WTC11 (cell line): ENCODE measurements around the gene MBD6. TPM values are rescaled to one million over a fixed set of nuclear protein-coding genes. Genes with fewer than 3 reads are reported as not detected.

Experiments used
- ATAC-seq: fragments of 200-7000 bp; cut with Tn5 transposase; 2 replicates; pipeline ENCODE4 v1.10.0; 2021; ENCODE audit warnings: mild to moderate bottlenecking, moderate library complexity
- CTCF ChIA-PET: fragments of 300-600 bp; sonication (Branson Sonifier 250); formaldehyde crosslinking; loops from one replicate; lab custom pipeline; 2021; ENCODE audit warnings: antibody characterized with exemption; lab: Charles Lee
- POLR2A ChIA-PET: fragments of 350-600 bp; sonication (Branson Sonifier 250); formaldehyde crosslinking; loops from one replicate; lab custom pipeline; 2021; ENCODE audit warnings: antibody characterized with exemption; lab: Charles Lee
- DNase-seq: peaks from one replicate; pipeline ENCODE4 v3.0.0; 2021; ENCODE audit warnings: low spot score
- H3K27ac Mint-ChIP-seq: 2 replicates; pipeline ENCODE4 v1.8.0; 2021; ENCODE audit warnings: mixed read lengths
- H3K27me3 Mint-ChIP-seq: 2 replicates; pipeline ENCODE4 v1.8.0; 2021; ENCODE audit warnings: low read depth, mild to moderate bottlenecking, moderate library complexity, mixed read lengths
- H3K36me3 Mint-ChIP-seq: 2 replicates; pipeline ENCODE4 v1.8.0; 2021; ENCODE audit warnings: mixed read lengths
- H3K4me1 Mint-ChIP-seq: 2 replicates; pipeline ENCODE4 v1.8.0; 2022; ENCODE audit warnings: mixed read lengths
- H3K4me3 Mint-ChIP-seq: 2 replicates; pipeline ENCODE4 v1.8.0; 2021; ENCODE audit warnings: mild to moderate bottlenecking, moderate library complexity, mixed read lengths
- H3K9me3 Mint-ChIP-seq: 2 replicates; pipeline ENCODE4 v1.8.0; 2021; ENCODE audit warnings: mixed read lengths
- ATF1 ChIP-seq: sonication (generic); formaldehyde crosslinking; IDR thresholded peaks from 2 replicates; pipeline ENCODE4 v1.8.1; 2023; ENCODE audit warnings: mild to moderate bottlenecking, moderate library complexity, missing genetic modification reagents
- CBFB ChIP-seq: sonication (generic); formaldehyde crosslinking; IDR thresholded peaks from 2 replicates; pipeline ENCODE4 v1.8.1; 2022; ENCODE audit warnings: mild to moderate bottlenecking, low read depth, missing genetic modification reagents
- CREM ChIP-seq: sonication (generic); formaldehyde crosslinking; IDR thresholded peaks from 2 replicates; pipeline ENCODE4 v1.8.1; 2022; ENCODE audit warnings: mild to moderate bottlenecking, missing genetic modification reagents, moderate library complexity
- E2F5 ChIP-seq: sonication (generic); formaldehyde crosslinking; IDR thresholded peaks from 2 replicates; pipeline ENCODE4 v1.8.1; 2022; ENCODE audit warnings: mild to moderate bottlenecking, moderate library complexity, missing genetic modification reagents
- EMX1 ChIP-seq: fragments of 250-450 bp; sonication (Bioruptor Pico); IDR thresholded peaks from 2 replicates; pipeline ENCODE4 v1.8.0; 2021; ENCODE audit warnings: mild to moderate bottlenecking
- ETV6 ChIP-seq: sonication (generic); formaldehyde crosslinking; IDR thresholded peaks from 2 replicates; pipeline ENCODE4 v1.8.1; 2022; ENCODE audit warnings: mild to moderate bottlenecking, missing genetic modification reagents
- JAZF1 ChIP-seq: fragments of 250-450 bp; sonication (Bioruptor Pico); IDR thresholded peaks from 2 replicates; pipeline ENCODE4 v1.9.0; 2021; ENCODE audit warnings: moderate library complexity, mild to moderate bottlenecking, inconsistent platforms
- KAT7 ChIP-seq: sonication (generic); formaldehyde crosslinking; IDR thresholded peaks from 2 replicates; pipeline ENCODE4 v1.8.1; 2023; ENCODE audit warnings: missing genetic modification reagents, mild to moderate bottlenecking, borderline replicate concordance
- NFE2L1 ChIP-seq: sonication (generic); formaldehyde crosslinking; IDR thresholded peaks from 2 replicates; pipeline ENCODE4 v1.8.1; 2023; ENCODE audit warnings: missing genetic modification reagents
- NR1H2 ChIP-seq: sonication (generic); formaldehyde crosslinking; IDR thresholded peaks from 2 replicates; pipeline ENCODE4 v1.9.0; 2021; ENCODE audit warnings: mild to moderate bottlenecking, moderate library complexity, missing genetic modification reagents
- PREB ChIP-seq: sonication (generic); formaldehyde crosslinking; IDR thresholded peaks from 2 replicates; pipeline ENCODE4 v1.8.1; 2022; ENCODE audit warnings: mild to moderate bottlenecking, missing genetic modification reagents, moderate library complexity, borderline replicate concordance
- TCF7 ChIP-seq: sonication (generic); formaldehyde crosslinking; IDR thresholded peaks from 2 replicates; pipeline ENCODE4 v1.8.0; 2022; ENCODE audit warnings: mild to moderate bottlenecking, low read depth, missing genetic modification reagents, moderate library complexity
- USF1 ChIP-seq: sonication (generic); formaldehyde crosslinking; IDR thresholded peaks from 2 replicates; pipeline ENCODE4 v1.8.0; 2022; ENCODE audit warnings: mild to moderate bottlenecking, missing genetic modification reagents
- USF2 ChIP-seq: sonication (generic); formaldehyde crosslinking; IDR thresholded peaks from 2 replicates; pipeline ENCODE4 v1.8.1; 2023; ENCODE audit warnings: mild to moderate bottlenecking, missing genetic modification reagents, moderate library complexity
- ZBTB43 ChIP-seq: sonication (generic); formaldehyde crosslinking; IDR thresholded peaks from 2 replicates; pipeline ENCODE4 v1.8.1; 2023; ENCODE audit warnings: mild to moderate bottlenecking, missing genetic modification reagents
- ZNF219 ChIP-seq: sonication (generic); formaldehyde crosslinking; IDR thresholded peaks from 2 replicates; pipeline ENCODE4 v1.8.0; 2023; ENCODE audit warnings: missing genetic modification reagents, mild to moderate bottlenecking, borderline replicate concordance
- ZNF317 ChIP-seq: sonication (generic); formaldehyde crosslinking; IDR thresholded peaks from 2 replicates; pipeline ENCODE4 v1.8.1; 2023; ENCODE audit warnings: low read depth, mild to moderate bottlenecking, moderate library complexity, missing genetic modification reagents, borderline replicate concordance
- ZNF396 ChIP-seq: fragments of 250-450 bp; sonication (Bioruptor Pico); IDR thresholded peaks from 2 replicates; pipeline ENCODE4 v1.8.0; 2021; ENCODE audit warnings: mild to moderate bottlenecking, moderate library complexity, borderline replicate concordance
- ZNF416 ChIP-seq: fragments of 250-450 bp; sonication (Bioruptor Pico); IDR thresholded peaks from 2 replicates; pipeline ENCODE4 v1.9.0; 2021; ENCODE audit warnings: mild to moderate bottlenecking, inconsistent platforms
- ZNF423 ChIP-seq: fragments of 250-450 bp; sonication (Bioruptor Pico); IDR thresholded peaks from 2 replicates; pipeline ENCODE4 v2.1.2; 2022; ENCODE audit warnings: mild to moderate bottlenecking, moderate library complexity
- ZNF532 ChIP-seq: fragments of 250-450 bp; sonication (Bioruptor Pico); IDR thresholded peaks from 2 replicates; pipeline ENCODE4 v1.9.0; 2021; ENCODE audit warnings: mild to moderate bottlenecking, borderline replicate concordance
- ZNF671 ChIP-seq: fragments of 250-450 bp; sonication (Bioruptor Pico); IDR thresholded peaks from 2 replicates; pipeline ENCODE4 v1.8.0; 2021; ENCODE audit warnings: mild to moderate bottlenecking
- total RNA-seq: library from RNA; stranded (reverse); gene quantifications from 3 replicates; pipeline ENCODE4 v1.2.3, GENCODE V29; 2021

Gene MBD6
- total RNA-seq, 1 experiment from 2014 or later, result 46.3 TPM

- TF ChIP-seq ZNF532 (CRISPR knock-in tag), result 0 out of 2 replicates have a peak, but pooled peaks have one; percentile 11
- peak; percentile 87 for TF ChIP-seq USF2 (CRISPR knock-in tag)
- no peak; the same call in 1 of the 2 replicates for TF ChIP-seq ZNF671 (CRISPR knock-in tag)
- TF ChIP-seq E2F5 (CRISPR knock-in tag), result 0 out of 2 replicates have a peak, but pooled peaks have one; percentile 33
- peak; percentile 61; the same call in 1 of the 2 replicates for TF ChIP-seq TCF7 (CRISPR knock-in tag)
- no peak for TF ChIP-seq JAZF1 (CRISPR knock-in tag)
- peak; percentile 43; the same call in 1 of the 2 replicates for TF ChIP-seq NFE2L1 (CRISPR knock-in tag)
- no peak for TF ChIP-seq CBFB (CRISPR knock-in tag)
- TF ChIP-seq, all 79 proteins: peak for 18
Measured at GRCh38 chr12:57520053-57520818, 2.4 kb upstream of the MBD6 start, which contains the start of gene DDIT3 (continued).

GRCh38 chr12:57521525-57522010, 1.1 kb upstream of the MBD6 start:
- no peaks in the 10 kb centered on the region for H3K9me3 Mint-ChIP-seq
- H3K27me3 Mint-ChIP-seq, result peaks cover 3% of the 10 kb centered on the region; the same call in 1 of the 2 replicates
- peak overlapping the region; percentile 96 for H3K4me3 Mint-ChIP-seq
- TF ChIP-seq ZBTB43 (CRISPR knock-in tag) (no peak), ZNF219 (CRISPR knock-in tag) (no peak), CREM (CRISPR knock-in tag) (no peak), ATF1 (CRISPR knock-in tag) (no peak), USF1 (CRISPR knock-in tag) (no peak), ZNF423 (CRISPR knock-in tag) (no peak), KAT7 (CRISPR knock-in tag) (no peak), PREB (CRISPR knock-in tag) (no peak), ETV6 (no peak), ZNF317 (CRISPR knock-in tag) (no peak), ZNF416 (CRISPR knock-in tag) (no peak), ZNF396 (CRISPR knock-in tag) (no peak), NR1H2 (CRISPR knock-in tag) (no peak), EMX1 (CRISPR knock-in tag) (no peak)
- ChIA-PET CTCF (no interaction called here), POLR2A (no interaction called here)
- peak overlapping the region; percentile 91 for H3K27ac Mint-ChIP-seq
- DNase-seq, result peak; percentile 46
- H3K36me3 Mint-ChIP-seq, result peaks cover 24% of the 10 kb centered on the region
- H3K4me1 Mint-ChIP-seq, result peaks cover 42% of the 10 kb centered on the region
- peak; percentile 3; the same call in 1 of the 2 replicates for ATAC-seq
